RWPE1 (cell line): ENCODE data around the gene SAMD4A.

Experiments
- CTCF ChIA-PET: fragments of 350-600 bp; sonication (Branson Sonifier 250); formaldehyde crosslinking; extraction: SDS; loops from one replicate; lab custom pipeline; 2021; lab: Yijun Ruan, JAX
- POLR2A ChIA-PET: fragments of 400-600 bp; formaldehyde crosslinking; extraction: SDS; loops from one replicate; lab custom pipeline; 2020; ENCODE audit warnings: antibody characterized with exemption; ENCODE audit not compliant: low non-redundant PET; lab: Yijun Ruan, JAX
- DNase-seq: peaks from one replicate; pipeline ENCODE4 v3.0.0; 2012; ENCODE audit warnings: low spot score
- H3K27ac ChIP-seq: fragments of 450-650 bp; 2 replicates; pipeline ENCODE4 v1.5.1; 2017
- CTCF ChIP-seq: fragments of 450-650 bp; conservative IDR thresholded peaks from 2 replicates; pipeline ENCODE4 v1.5.1; 2017; ENCODE audit warnings: low read depth, mild to moderate bottlenecking

SAMD4A gene

GRCh38 chr14:54830650-54831049 lies 263.7 kb downstream of the SAMD4A start:
- DNase-seq = no peak
- POLR2A ChIA-PET = no interaction called here
- H3K27ac ChIP-seq = no peak overlapping the region
- CTCF ChIA-PET = no interaction called here
- no peak for TF ChIP-seq CTCF

GRCh38 chr14:54834081-54834480 lies 267.2 kb downstream of the SAMD4A start:
- no peak for DNase-seq
- no peak for TF ChIP-seq CTCF
- ChIA-PET POLR2A (no interaction called here), CTCF (no interaction called here)
- no peak overlapping the region for H3K27ac ChIP-seq

DNA sequence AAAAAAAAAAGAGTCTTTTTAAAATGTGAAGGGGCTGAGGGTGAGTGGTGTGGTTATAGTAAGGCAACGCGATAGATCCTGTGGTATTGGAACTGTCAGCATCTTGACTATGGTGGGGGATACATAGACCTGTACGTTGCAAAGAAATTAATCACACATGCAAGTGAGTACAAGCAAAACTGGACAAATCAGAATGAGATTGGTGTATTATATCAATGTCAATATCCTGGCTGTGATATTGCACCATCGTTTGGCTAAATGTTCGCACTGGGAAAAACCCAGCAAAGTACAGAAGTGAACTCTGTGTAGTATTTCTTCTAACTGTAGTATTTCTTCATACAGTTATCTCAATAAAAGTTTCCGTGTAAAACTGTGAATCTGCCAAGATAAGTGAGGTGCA lies 267.8 kb downstream of the SAMD4A start:
- H3K27ac ChIP-seq = no peak overlapping the region
- CTCF ChIA-PET = no interaction called here
- POLR2A ChIA-PET = no interaction called here
- no peak for TF ChIP-seq CTCF
- DNase-seq = no peak

GRCh38 chr14:54836231-54836630 lies 269.3 kb downstream of the SAMD4A start:
- no peak for TF ChIP-seq CTCF
- CTCF ChIA-PET = no interaction called here
- POLR2A ChIA-PET = no interaction called here

DNA sequence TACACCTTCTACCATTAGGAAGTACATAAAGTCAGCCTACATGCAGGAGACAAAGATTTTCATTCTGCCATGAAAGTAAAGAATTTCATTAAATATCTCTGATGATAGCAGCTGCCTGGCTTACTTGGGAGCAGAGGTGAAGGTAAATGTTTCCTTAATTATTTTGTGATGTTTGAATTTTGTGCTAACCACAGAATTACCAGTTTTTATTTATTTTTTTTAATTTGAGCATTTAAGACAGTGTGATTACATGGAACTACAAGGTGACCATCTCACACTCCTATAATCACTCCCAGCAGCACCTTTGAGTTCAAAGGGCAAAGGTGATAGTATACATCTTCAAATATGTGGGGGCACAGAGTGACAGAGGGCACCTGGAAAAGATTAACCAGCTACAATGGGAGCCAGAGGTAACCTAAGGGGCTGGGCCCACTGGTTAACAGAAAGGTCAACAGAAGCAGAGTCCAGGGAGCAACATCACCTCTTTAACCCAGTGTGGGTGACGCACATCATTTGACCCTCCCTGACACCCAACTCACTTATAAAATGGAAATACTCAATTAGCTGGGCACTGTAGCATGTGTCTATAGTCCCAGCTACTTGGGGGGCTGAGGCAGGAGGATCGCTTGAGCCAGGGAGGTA lies 270.7 kb downstream of the SAMD4A start:
- no peak overlapping the region for H3K27ac ChIP-seq
- TF ChIP-seq CTCF = no peak
- ChIA-PET POLR2A (no interaction called here), CTCF (interaction anchor here (0.8 kb wide), 1 partner anchor 226 kb away, joined by 3 read pairs; no protein-coding TSS in a partner anchor)
- no peak for DNase-seq

More at GRCh38 chr14:54836231-54836630, 269.3 kb downstream of the SAMD4A start:
- DNase-seq = no peak
- no peak overlapping the region for H3K27ac ChIP-seq

DNA sequence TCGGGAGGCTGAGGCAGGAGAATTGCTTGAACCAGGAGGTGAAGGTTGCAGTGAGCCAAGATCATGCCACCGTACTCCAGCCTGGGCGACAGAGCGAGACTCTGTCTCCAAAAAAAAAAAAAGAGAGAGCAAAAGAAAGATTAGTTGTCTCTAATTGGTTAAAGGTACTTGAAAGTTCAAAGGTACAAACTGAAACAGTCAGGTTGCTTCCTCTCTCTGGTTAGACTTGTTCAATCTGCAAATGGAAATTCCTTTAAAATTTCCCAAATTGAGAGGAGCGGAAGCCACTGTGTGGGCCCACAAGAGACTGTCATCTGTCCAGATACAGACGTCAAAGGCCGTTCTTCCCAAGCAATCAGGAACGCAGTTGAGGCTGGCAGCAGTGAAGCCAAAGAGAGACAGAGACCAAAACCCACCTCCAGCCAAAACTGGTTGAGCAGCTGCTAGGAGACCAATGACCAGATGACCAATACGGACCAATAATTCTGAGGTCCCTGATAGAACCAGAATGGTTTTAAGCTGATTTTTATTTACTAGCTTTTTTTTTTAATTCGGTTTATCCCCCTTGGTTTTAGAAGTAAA lies 272.1 kb downstream of the SAMD4A start:
- ChIA-PET CTCF (no interaction called here), POLR2A (no interaction called here)
- no peak overlapping the region for H3K27ac ChIP-seq
- TF ChIP-seq CTCF = no peak
- no peak for DNase-seq
